HEK293T (cell line): ENCODE results near the gene CNBD2.

Source experiments
- ARNT ChIP-seq: fragments of 450-650 bp; IDR thresholded peaks from 2 replicates; pipeline ENCODE4 v1.6.1; 2017; ENCODE audit warnings: mild to moderate bottlenecking
- BHLHE40 ChIP-seq: fragments of 450-650 bp; IDR thresholded peaks from 2 replicates; pipeline ENCODE4 v1.6.1; 2016; ENCODE audit warnings: mild to moderate bottlenecking, moderate library complexity, borderline replicate concordance
- CTBP1 ChIP-seq: fragments of 450-650 bp; IDR thresholded peaks from 2 replicates; pipeline ENCODE4 v1.6.1; 2016; ENCODE audit warnings: borderline replicate concordance
- ELF4 ChIP-seq: fragments of 450-650 bp; IDR thresholded peaks from 2 replicates; pipeline ENCODE4 v1.6.1; 2017; ENCODE audit warnings: antibody characterized with exemption
- FOXA1 ChIP-seq: fragments of 450-650 bp; IDR thresholded peaks from 2 replicates; pipeline ENCODE4 v1.6.1; 2016; ENCODE audit warnings: mild to moderate bottlenecking
- FOXK2 ChIP-seq: fragments of 450-650 bp; IDR thresholded peaks from 2 replicates; pipeline ENCODE4 v1.6.1; 2016; ENCODE audit warnings: mild to moderate bottlenecking
- HDGF ChIP-seq: fragments of 450-650 bp; IDR thresholded peaks from 2 replicates; pipeline ENCODE4 v1.6.1; 2017; ENCODE audit warnings: antibody characterized with exemption, borderline replicate concordance
- SP1 ChIP-seq: fragments of 450-650 bp; IDR thresholded peaks from 2 replicates; pipeline ENCODE4 v1.6.1; 2017

- TF ChIP-seq CTBP1 (no peak), ARNT (no peak), SP1 (no peak), HDGF (no peak), FOXK2 (no peak), FOXA1 (no peak), ELF4 (no peak), BHLHE40 (no peak)
These were observed 34.3 kb upstream of the CNBD2 start for GRCh38 chr20:35934050-35934449.
